Aorta (tissue), 5 donors: ENCODE measurements around the gene GON4L. TPM values are rescaled to one million over a fixed set of nuclear protein-coding genes. Genes with fewer than 3 reads are reported as not detected.

Experiments used
- ATAC-seq: fragments of 200-7000 bp; cut with Tn5 transposase; one replicate; pipeline ENCODE4 v1.9.1; 2022; ENCODE audit warnings: moderate library complexity; ENCODE audit not compliant: low FRiP score
- DNase-seq, 2 donors: peaks; one replicate each; pipeline ENCODE4 v3.0.0-alpha.2; 2020
- H3K27ac ChIP-seq, 2 donors: one replicate each; pipeline ENCODE4 v1.5.1; 2013; ENCODE audit warnings: low read length in 2 of 2, mild to moderate bottlenecking in 2 of 2, moderate library complexity in 2 of 2, control low read depth in 1 of 2, inconsistent platforms in 1 of 2, low read depth in 1 of 2
- H3K27me3 ChIP-seq, 2 donors: one replicate each; pipeline ENCODE4 v1.6.1; 2013; ENCODE audit warnings: control low read depth in 1 of 2, low read length in 1 of 2, mild to moderate bottlenecking in 1 of 2, moderate library complexity in 1 of 2; ENCODE audit not compliant: insufficient read depth in 2 of 2, control insufficient read depth in 1 of 2
- H3K36me3 ChIP-seq, 2 donors: one replicate each; pipeline ENCODE4 v1.6.1; 2013; ENCODE audit warnings: control low read depth in 1 of 2, low read length in 1 of 2, mild to moderate bottlenecking in 1 of 2; ENCODE audit not compliant: insufficient read depth in 2 of 2, control insufficient read depth in 1 of 2
- H3K4me1 ChIP-seq, 2 donors: one replicate each; pipeline ENCODE4 v1.6.1; 2013; ENCODE audit warnings: low read length in 2 of 2, control low read depth in 1 of 2, mild to moderate bottlenecking in 1 of 2, moderate library complexity in 1 of 2; ENCODE audit not compliant: insufficient read depth in 2 of 2, control insufficient read depth in 1 of 2
- H3K4me3 ChIP-seq, 2 donors: one replicate each; pipeline ENCODE4 v1.5.1; 2013; ENCODE audit warnings: low read length in 2 of 2, control low read depth in 1 of 2, mild to moderate bottlenecking in 1 of 2
- H3K9me3 ChIP-seq: one replicate; pipeline ENCODE4 v1.6.1; 2013; ENCODE audit warnings: mild to moderate bottlenecking, low read length; ENCODE audit not compliant: control insufficient read depth
- WGBS, 2 donors: extraction: QIAGEN DNeasy Blood & Tissue Kit; methylation state at CpG; one replicate each; pipeline ENCODE4 v1.1.7; 2013; 5-methylcytosine and 5-hydroxymethylcytosine counted together
- intact Hi-C, 2 donors: fragments of 100-400 bp; cut with DNase I; formaldehyde crosslinking; loops; one replicate each; pipeline versions ENCODE4 v1.14.2 to v1.15.0; 2022
- polyA plus RNA-seq, 2 donors: library from polyadenylated mRNA; stranded (reverse); fragments of 200-250 nt; gene quantifications; one replicate each; pipeline ENCODE4 v1.2.3, GENCODE V29; 2013
- total RNA-seq, 2 donors: library from RNA; stranded (reverse); fragmentation: NEBNext Ultra II Directional; extraction: Animal tissue kit (Norgen Biotek cat#: 25700); gene quantifications; one replicate each; pipeline ENCODE4 v1.2.1, GENCODE V29; 2021
- donor health status: healthy with polysubstance abuse.
- donor health status: Bipolar disorder and iron deficiency.
- donor health status: DM: no; HTN: no; CAD: no.
- donor health status: DM: no; HTN: no; CAD: no.
- donor health status: DM: yes; HTN: yes; CAD: no.

Gene GON4L
- total and polyA plus RNA-seq, 4 donors: 6.4 to 81.9 (median 54.4) TPM

GRCh38 chr1:155861896-155862295 lies 4.9 kb upstream of the GON4L start:
- intact Hi-C loops: loop anchor here in 1 of 2 donors (5.0 kb wide), 1 partner anchor 50 kb away; the partner anchor contains the start of gene RIT1
- Histone ChIP-seq H3K9me3 (no peaks in the 10 kb centered on the region), H3K27ac (peak overlapping the region in 1 of 2 donors; percentile 8), H3K4me3 (no peak overlapping the region), H3K4me1 (no peaks in the 10 kb centered on the region), H3K27me3 (no peaks in the 10 kb centered on the region), H3K36me3 (no peaks in the 10 kb centered on the region)
- DNase-seq (no peak), ATAC-seq (no peak)
- WGBS, 2 donors: 93 to 98% methylated on average over 2 of the region's 2 CpGs

GRCh38 chr1:155860970-155861510 lies 4.0 kb upstream of the GON4L start:
- Histone ChIP-seq H3K27ac (peak overlapping the region; percentile 37 to 74), H3K4me1 (no peaks in the 10 kb centered on the region), H3K36me3 (no peaks in the 10 kb centered on the region), H3K9me3 (no peaks in the 10 kb centered on the region), H3K27me3 (no peaks in the 10 kb centered on the region), H3K4me3 (peak overlapping the region in 1 of 2 donors; percentile 10)
- intact Hi-C loops: loop anchor here in 1 of 2 donors (5.0 kb wide), 1 partner anchor 51 kb away; the partner anchor contains the start of gene RIT1
- ATAC-seq (no peak), DNase-seq (no peak)
- 12 to 16% methylated on average over 2 of the region's 2 CpGs for WGBS, 2 donors

GRCh38 chr1:155859881-155860871 lies 3.2 kb upstream of the GON4L start:
- no peaks in the 10 kb centered on the region for H3K27me3 ChIP-seq
- ATAC-seq (peak; percentile 78), DNase-seq (peak; percentile 94 to 96)
- no peaks in the 10 kb centered on the region for H3K4me1 ChIP-seq
- no peaks in the 10 kb centered on the region for H3K9me3 ChIP-seq
- H3K27ac ChIP-seq: peak overlapping the region; percentile 37 to 74
- intact Hi-C loops: loop anchor here in 1 of 2 donors (5.0 kb wide), 3 partner anchors 32 to 72 kb away; partner anchors contain the start of genes KHDC4 and RIT1
- peak overlapping the region; percentile 10 to 30 for H3K4me3 ChIP-seq
- WGBS, 2 donors: 1% methylated on average over 35 of the region's 35 CpGs
- H3K36me3 ChIP-seq: no peaks in the 10 kb centered on the region

GRCh38 chr1:155859234-155859829 lies 2.3 kb upstream of the GON4L start, which contains the start of gene SYT11:
Gene SYT11, plus strand, starts transcription at chr1:155859567. Its CDS starts 195 bp downstream, at chr1:155859762.
- WGBS, 2 donors: 0% methylated on average over 32 to 33 of the region's 33 CpGs
- ATAC-seq: peak; percentile 95

GRCh38 chr1:155858800-155859233 lies 1.8 kb upstream of the GON4L start:
- ATAC-seq: no peak

More at GRCh38 chr1:155859234-155859829, 2.3 kb upstream of the GON4L start, which contains the start of gene SYT11:
- intact Hi-C loops: loop anchor here in 1 of 2 donors (5.0 kb wide), 2 partner anchors 33 to 73 kb away; partner anchors contain the start of gene KHDC4
- H3K36me3 ChIP-seq: no peaks in the 10 kb centered on the region
- no peaks in the 10 kb centered on the region for H3K9me3 ChIP-seq
- no peaks in the 10 kb centered on the region for H3K4me1 ChIP-seq
- H3K27ac ChIP-seq: peak within 1 kb of the TSS; percentile 45 to 74
- peak; percentile 97 to 98 for DNase-seq
- H3K4me3 ChIP-seq: peak within 1 kb of the TSS; percentile 22 to 30
- no peaks in the 10 kb centered on the region for H3K27me3 ChIP-seq

GRCh38 chr1:155856257-155856974 lies 598 bp downstream of the GON4L start:
- DNase-seq (no peak), ATAC-seq (no peak)
- intact Hi-C loops: loop anchor here in 1 of 2 donors (5.0 kb wide), 2 partner anchors 36 to 76 kb away; partner anchors contain the start of gene KHDC4
- WGBS, 2 donors: 50 to 52% methylated on average over 20 of the region's 20 CpGs
- Histone ChIP-seq H3K27ac (peak overlapping the region in 1 of 2 donors; percentile 30), H3K4me1 (no peaks in the 10 kb centered on the region), H3K27me3 (no peaks in the 10 kb centered on the region), H3K4me3 (peak overlapping the region; percentile 5 to 41), H3K36me3 (peaks cover 0 to 7% of the 10 kb centered on the region in 2 donors), H3K9me3 (no peaks in the 10 kb centered on the region)

More at GRCh38 chr1:155858800-155859233, 1.8 kb upstream of the GON4L start:
- intact Hi-C loops: loop anchor here in 1 of 2 donors (5.0 kb wide), 2 partner anchors 33 to 73 kb away; partner anchors contain the start of gene KHDC4
- peak overlapping the region; percentile 45 to 68 for H3K27ac ChIP-seq
- no peaks in the 10 kb centered on the region for H3K36me3 ChIP-seq
- H3K4me1 ChIP-seq: no peaks in the 10 kb centered on the region
- no peak for DNase-seq
- 50 to 56% methylated on average over 12 of the region's 12 CpGs for WGBS, 2 donors
- H3K4me3 ChIP-seq: peak overlapping the region in 1 of 2 donors; percentile 22
- no peaks in the 10 kb centered on the region for H3K9me3 ChIP-seq
- no peaks in the 10 kb centered on the region for H3K27me3 ChIP-seq

- H3K27me3 ChIP-seq: no peaks in the 10 kb centered on the region
- H3K4me3 ChIP-seq: no peak overlapping the region
- 84 to 85% methylated on average over 3 of the region's 3 CpGs for WGBS, 2 donors
- intact Hi-C loops: no loop called here
- peaks cover 0 to 7% of the 10 kb centered on the region in 2 donors for H3K36me3 ChIP-seq
- H3K4me1 ChIP-seq: peaks cover 0 to 4% of the 10 kb centered on the region in 2 donors
- DNase-seq: no peak
- H3K27ac ChIP-seq: no peak overlapping the region
- ATAC-seq: no peak
- no peaks in the 10 kb centered on the region for H3K9me3 ChIP-seq
These were observed 6.7 kb downstream of the GON4L start for GRCh38 chr1:155850345-155850744.
